Activated T-helper 1 cell treated with anti-CD3 and anti-CD28 coated beads, Interleukin-12 subunit alpha, Interleukin-12 subunit beta, Interleukin-2, Interleukin-4 antibody, amounts not matched to agents 30 ng/mL and 10 ng/mL and 1 ng/mL, durations not matched to agents 14 hours and 24 hours and 36 hours (primary cell): ENCODE measurements around the gene TBCE. TPM values are rescaled to one million over a fixed set of nuclear protein-coding genes. Genes with fewer than 3 reads are reported as not detected.

ENCODE experiments used
- DNase-seq: peaks from one replicate; pipeline ENCODE4 v3.0.0; 2021; ENCODE audit warnings: low spot score
- H3K27ac Mint-ChIP-seq: one replicate; pipeline ENCODE4 v1.8.0; 2021; ENCODE audit warnings: mild to moderate bottlenecking, mixed read lengths
- H3K27me3 Mint-ChIP-seq: one replicate; pipeline ENCODE4 v1.8.0; 2022; ENCODE audit warnings: mild to moderate bottlenecking, moderate library complexity, mixed read lengths; ENCODE audit not compliant: insufficient read depth
- H3K36me3 Mint-ChIP-seq: one replicate; pipeline ENCODE4 v1.8.0; 2021; ENCODE audit warnings: low read depth, mixed read lengths
- H3K4me1 Mint-ChIP-seq: one replicate; pipeline ENCODE4 v1.8.0; 2021; ENCODE audit warnings: low read depth, mixed read lengths
- H3K4me3 Mint-ChIP-seq: one replicate; pipeline ENCODE4 v1.8.0; 2021; ENCODE audit warnings: mild to moderate bottlenecking, moderate library complexity, mixed read lengths
- H3K9me3 Mint-ChIP-seq: one replicate; pipeline ENCODE4 v1.8.0; 2021; ENCODE audit warnings: mixed read lengths
- intact Hi-C: fragments of 100-400 bp; cut with micrococcal nuclease; formaldehyde crosslinking; loops from one replicate; pipeline ENCODE4 v1.15.1; 2024
- total RNA-seq: library from RNA; stranded (reverse); gene quantifications from 2 replicates; pipeline ENCODE4 v1.2.3, GENCODE V29; 2022

TBCE gene
- total RNA-seq, 1 donor from 2014 or later = 29.2 TPM

- intact Hi-C loops = no loop called here
- Mint-ChIP-seq H3K4me1 (peaks cover 15% of the 10 kb centered on the region), H3K9me3 (no peaks in the 10 kb centered on the region), H3K27me3 (no peaks in the 10 kb centered on the region), H3K4me3 (no peak overlapping the region), H3K36me3 (peaks cover 4% of the 10 kb centered on the region), H3K27ac (no peak overlapping the region)
- DNase-seq = no peak
Measured at GRCh38 chr1:235421751-235422150, 54.5 kb downstream of the TBCE start.

- peak; percentile 7 for DNase-seq
- Mint-ChIP-seq H3K36me3 (peaks cover 5% of the 10 kb centered on the region), H3K9me3 (no peaks in the 10 kb centered on the region), H3K27ac (peak overlapping the region; percentile 38), H3K4me3 (no peak overlapping the region), H3K4me1 (peaks cover 15% of the 10 kb centered on the region), H3K27me3 (no peaks in the 10 kb centered on the region)
- intact Hi-C loops = no loop called here
Measured at GRCh38 chr1:235423214-235423652, 56.0 kb downstream of the TBCE start.

- H3K4me3 Mint-ChIP-seq = no peak overlapping the region
- intact Hi-C loops = no loop called here
Measured at GRCh38 chr1:235424092-235424491, 56.9 kb downstream of the TBCE start.

GRCh38 chr1:235425357-235425756 is 58.1 kb downstream of the TBCE start:
- DNase-seq = no peak
- Mint-ChIP-seq H3K27ac (no peak overlapping the region), H3K36me3 (peaks cover 5% of the 10 kb centered on the region), H3K27me3 (no peaks in the 10 kb centered on the region), H3K9me3 (no peaks in the 10 kb centered on the region), H3K4me1 (peaks cover 15% of the 10 kb centered on the region), H3K4me3 (no peak overlapping the region)
- intact Hi-C loops = no loop called here

More at GRCh38 chr1:235424092-235424491, 56.9 kb downstream of the TBCE start:
- peaks cover 15% of the 10 kb centered on the region for H3K4me1 Mint-ChIP-seq
- no peaks in the 10 kb centered on the region for H3K9me3 Mint-ChIP-seq
- H3K27ac Mint-ChIP-seq = no peak overlapping the region
- no peaks in the 10 kb centered on the region for H3K27me3 Mint-ChIP-seq
- H3K36me3 Mint-ChIP-seq = peaks cover 6% of the 10 kb centered on the region
- DNase-seq = no peak

- H3K4me1 Mint-ChIP-seq = peaks cover 15% of the 10 kb centered on the region
- intact Hi-C loops = no loop called here
- no peaks in the 10 kb centered on the region for H3K9me3 Mint-ChIP-seq
- H3K36me3 Mint-ChIP-seq = peaks cover 5% of the 10 kb centered on the region
- H3K27ac Mint-ChIP-seq = no peak overlapping the region
- no peaks in the 10 kb centered on the region for H3K27me3 Mint-ChIP-seq
- DNase-seq = no peak
- no peak overlapping the region for H3K4me3 Mint-ChIP-seq
Measured at GRCh38 chr1:235426143-235426542, 58.9 kb downstream of the TBCE start.

GRCh38 chr1:235426680-235427079 is 59.5 kb downstream of the TBCE start:
- Mint-ChIP-seq H3K4me1 (peaks cover 15% of the 10 kb centered on the region), H3K27ac (no peak overlapping the region), H3K9me3 (no peaks in the 10 kb centered on the region), H3K27me3 (no peaks in the 10 kb centered on the region), H3K4me3 (no peak overlapping the region), H3K36me3 (peaks cover 5% of the 10 kb centered on the region)
- DNase-seq = no peak
- intact Hi-C loops = no loop called here

- Mint-ChIP-seq H3K36me3 (peaks cover 5% of the 10 kb centered on the region), H3K27ac (no peak overlapping the region), H3K4me1 (peaks cover 15% of the 10 kb centered on the region), H3K4me3 (no peak overlapping the region), H3K9me3 (no peaks in the 10 kb centered on the region), H3K27me3 (no peaks in the 10 kb centered on the region)
- DNase-seq = no peak
- intact Hi-C loops = no loop called here
Measured at GRCh38 chr1:235427447-235427846, 60.2 kb downstream of the TBCE start.

- H3K27ac Mint-ChIP-seq = no peak overlapping the region
- no peak overlapping the region for H3K4me3 Mint-ChIP-seq
Measured at GRCh38 chr1:235429143-235429542, 61.9 kb downstream of the TBCE start.

GRCh38 chr1:235430991-235431390 is 63.8 kb downstream of the TBCE start:
- no peaks in the 10 kb centered on the region for H3K4me1 Mint-ChIP-seq
- H3K9me3 Mint-ChIP-seq = no peaks in the 10 kb centered on the region
- intact Hi-C loops = no loop called here
- no peak overlapping the region for H3K4me3 Mint-ChIP-seq
- H3K27ac Mint-ChIP-seq = no peak overlapping the region
- no peaks in the 10 kb centered on the region for H3K27me3 Mint-ChIP-seq
- no peak for DNase-seq
- peaks cover 5% of the 10 kb centered on the region for H3K36me3 Mint-ChIP-seq

More at GRCh38 chr1:235429143-235429542, 61.9 kb downstream of the TBCE start:
- Mint-ChIP-seq H3K27me3 (no peaks in the 10 kb centered on the region), H3K4me1 (peaks cover under 1% of the 10 kb centered on the region), H3K9me3 (no peaks in the 10 kb centered on the region), H3K36me3 (peaks cover 5% of the 10 kb centered on the region)
- DNase-seq = no peak
- intact Hi-C loops = no loop called here

GRCh38 chr1:235434001-235434400 is 66.8 kb downstream of the TBCE start:
- Mint-ChIP-seq H3K4me3 (no peak overlapping the region), H3K4me1 (no peaks in the 10 kb centered on the region), H3K27me3 (no peaks in the 10 kb centered on the region), H3K9me3 (no peaks in the 10 kb centered on the region), H3K36me3 (peaks cover 17% of the 10 kb centered on the region), H3K27ac (no peak overlapping the region)
- intact Hi-C loops = no loop called here
- no peak for DNase-seq

GRCh38 chr1:235441159-235441685 is 74.0 kb downstream of the TBCE start:
- no peaks in the 10 kb centered on the region for H3K4me1 Mint-ChIP-seq
- intact Hi-C loops = no loop called here
- no peak overlapping the region for H3K27ac Mint-ChIP-seq
- H3K27me3 Mint-ChIP-seq = no peaks in the 10 kb centered on the region
- H3K9me3 Mint-ChIP-seq = no peaks in the 10 kb centered on the region
- H3K36me3 Mint-ChIP-seq = peaks cover 37% of the 10 kb centered on the region
- no peak for DNase-seq
- H3K4me3 Mint-ChIP-seq = no peak overlapping the region

GRCh38 chr1:235442788-235443429 is 75.7 kb downstream of the TBCE start:
- Mint-ChIP-seq H3K27me3 (no peaks in the 10 kb centered on the region), H3K9me3 (no peaks in the 10 kb centered on the region), H3K36me3 (peaks cover 28% of the 10 kb centered on the region), H3K4me3 (no peak overlapping the region), H3K27ac (no peak overlapping the region), H3K4me1 (no peaks in the 10 kb centered on the region)
- intact Hi-C loops = no loop called here
- DNase-seq = no peak

- H3K9me3 Mint-ChIP-seq = no peaks in the 10 kb centered on the region
- H3K27me3 Mint-ChIP-seq = no peaks in the 10 kb centered on the region
- intact Hi-C loops = no loop called here
- H3K4me1 Mint-ChIP-seq = no peaks in the 10 kb centered on the region
- DNase-seq = no peak
- no peak overlapping the region for H3K27ac Mint-ChIP-seq
- H3K4me3 Mint-ChIP-seq = no peak overlapping the region
- peaks cover 21% of the 10 kb centered on the region for H3K36me3 Mint-ChIP-seq
Measured at GRCh38 chr1:235448616-235449015, 81.4 kb downstream of the TBCE start.
